SU-DHL-6 (cell line): ENCODE data around the gene STUB1.

ENCODE experiments used
- CTCF ChIP-seq: fragments of 200-600 bp; sonication (generic); IDR thresholded peaks from one replicate; pipeline ENCODE4 v1.5.1; 2017; ENCODE audit warnings: antibody characterized with exemption, mild to moderate bottlenecking, low read length, moderate library complexity; ENCODE audit not compliant: insufficient read depth, poor library complexity, severe bottlenecking
- EZH2phosphoT487 ChIP-seq: fragments of 200-600 bp; sonication (generic), shearing (Covaris generic); conservative IDR thresholded peaks from 2 replicates; pipeline ENCODE4 v1.6.1; 2018; ENCODE audit warnings: mild to moderate bottlenecking, antibody characterized with exemption, low read length, moderate library complexity, mixed read lengths

- TF ChIP-seq CTCF: no peak
- no peak for TF ChIP-seq EZH2phosphoT487
Observed at GRCh38 chr16:637081-638018, 42.9 kb upstream of the STUB1 start.
